Measurements from ENCODE around the gene SEC14L6.

Gene SEC14L6

GRCh38 chr22:30514252-30514651, 32.3 kb downstream of the SEC14L6 start:
- TF ChIP-seq BACH2 (CRISPR knock-in tag; IDR thresholded peaks at IDR 0.05; ENCODE audit: borderline replicate concordance) (no peak), CSRNP3 (CRISPR knock-in tag; IDR thresholded peaks at IDR 0.05) (no peak), ZNF565 (CRISPR knock-in tag; conservative IDR thresholded peaks at IDR 0.05; ENCODE audit: low read depth) (no peak), SNAI2 (CRISPR knock-in tag; IDR thresholded peaks at IDR 0.05) (no peak), ZNF70 (CRISPR knock-in tag; IDR thresholded peaks at IDR 0.05) (no peak), PATZ1 (CRISPR knock-in tag; IDR thresholded peaks at IDR 0.05; ENCODE audit: borderline replicate concordance) (no peak), CREB5 (CRISPR knock-in tag; IDR thresholded peaks at IDR 0.05; ENCODE audit: low read depth) (no peak), ISL1 (CRISPR knock-in tag; IDR thresholded peaks at IDR 0.05) (no peak), CSDC2 (CRISPR knock-in tag; IDR thresholded peaks at IDR 0.05) (no peak), TSHZ2 (CRISPR knock-in tag; IDR thresholded peaks at IDR 0.05) (no peak), ZNF8 (CRISPR knock-in tag; IDR thresholded peaks at IDR 0.05) (no peak), TCF4 (CRISPR knock-in tag; IDR thresholded peaks at IDR 0.05; ENCODE audit: borderline replicate concordance) (no peak), TOX (CRISPR knock-in tag; IDR thresholded peaks at IDR 0.05; ENCODE audit: borderline replicate concordance) (no peak), RARB (CRISPR knock-in tag; IDR thresholded peaks at IDR 0.05) (no peak), POU6F1 (CRISPR knock-in tag; IDR thresholded peaks at IDR 0.05; ENCODE audit: borderline replicate concordance, low read depth) (no peak), ESRRG (CRISPR knock-in tag; IDR thresholded peaks at IDR 0.05) (no peak), GLIS3 (CRISPR knock-in tag; IDR thresholded peaks at IDR 0.05) (no peak), ARNTL (CRISPR knock-in tag; IDR thresholded peaks at IDR 0.05; ENCODE audit: borderline replicate concordance, low read depth) (no peak), OSR1 (CRISPR knock-in tag; IDR thresholded peaks at IDR 0.05) (no peak), ZFP30 (CRISPR knock-in tag; IDR thresholded peaks at IDR 0.05) (no peak)
- ATAC-seq: no peak

- no peak for TF ChIP-seq PPARA (CRISPR knock-in tag; IDR thresholded peaks at IDR 0.05; ENCODE audit: borderline replicate concordance)
- TF ChIP-seq ZFP30 (CRISPR knock-in tag; IDR thresholded peaks at IDR 0.05): no peak
- no peak for TF ChIP-seq BACH2 (CRISPR knock-in tag; IDR thresholded peaks at IDR 0.05; ENCODE audit: borderline replicate concordance)
- TF ChIP-seq SNAI2 (CRISPR knock-in tag; IDR thresholded peaks at IDR 0.05): no peak
- ATAC-seq: no peak
These were observed 33.1 kb downstream of the SEC14L6 start for GRCh38 chr22:30513462-30513861.

GRCh38 chr22:30511911-30512310, 34.6 kb downstream of the SEC14L6 start:
- TF ChIP-seq OSR1 (CRISPR knock-in tag; IDR thresholded peaks at IDR 0.05): no peak
- ATAC-seq: no peak

- ATAC-seq: no peak
- TF ChIP-seq CSDC2 (CRISPR knock-in tag; IDR thresholded peaks at IDR 0.05) (no peak), TOX (CRISPR knock-in tag; IDR thresholded peaks at IDR 0.05; ENCODE audit: borderline replicate concordance) (no peak), ZFP3 (CRISPR knock-in tag; IDR thresholded peaks at IDR 0.05) (no peak), BACH2 (CRISPR knock-in tag; IDR thresholded peaks at IDR 0.05; ENCODE audit: borderline replicate concordance) (no peak), ZC3H10 (CRISPR knock-in tag; IDR thresholded peaks at IDR 0.05) (no peak), ZNF70 (CRISPR knock-in tag; IDR thresholded peaks at IDR 0.05) (no peak), CREB5 (CRISPR knock-in tag; IDR thresholded peaks at IDR 0.05; ENCODE audit: low read depth) (no peak), OSR1 (CRISPR knock-in tag; IDR thresholded peaks at IDR 0.05) (no peak), SNAI2 (CRISPR knock-in tag; IDR thresholded peaks at IDR 0.05) (no peak), GLIS3 (CRISPR knock-in tag; IDR thresholded peaks at IDR 0.05) (no peak), PPARA (CRISPR knock-in tag; IDR thresholded peaks at IDR 0.05; ENCODE audit: borderline replicate concordance) (no peak), POU6F1 (CRISPR knock-in tag; IDR thresholded peaks at IDR 0.05; ENCODE audit: borderline replicate concordance, low read depth) (no peak)
These were observed 35.4 kb downstream of the SEC14L6 start for GRCh38 chr22:30511109-30511508.
